Putamen (tissue), 1 donor: Measurements from ENCODE around the gene MAP1A.

Experiments
- DNase-seq: peaks from one replicate; pipeline ENCODE4 v3.0.0-alpha.2; 2016; ENCODE audit warnings: low spot score

MAP1A gene

GRCh38 chr15:43517354-43518196 is at the start of gene MAP1A:
MAP1A (plus strand) TSS chr15:43517608; CDS start chr15:43521474, 3,866 bp downstream.
- peak; percentile 84 for DNase-seq

GRCh38 chr15:43469867-43470266 is 47.5 kb upstream of the MAP1A start:
- DNase-seq = no peak

- no peak for DNase-seq
Observed at GRCh38 chr15:43471975-43472374, 45.4 kb upstream of the MAP1A start.

GRCh38 chr15:43473885-43474284 is 43.5 kb upstream of the MAP1A start:
- DNase-seq = no peak

GRCh38 chr15:43483297-43484128 is 33.9 kb upstream of the MAP1A start:
- DNase-seq = peak; percentile 13

- DNase-seq = no peak
Observed at GRCh38 chr15:43484455-43484854, 33.0 kb upstream of the MAP1A start.

GRCh38 chr15:43487271-43487895 is 30.0 kb upstream of the MAP1A start:
- DNase-seq = no peak

GRCh38 chr15:43488790-43489189 is 28.6 kb upstream of the MAP1A start:
- no peak for DNase-seq

- DNase-seq = no peak
Observed at GRCh38 chr15:43489191-43489590, 28.2 kb upstream of the MAP1A start.

GRCh38 chr15:43492266-43492665 is 25.1 kb upstream of the MAP1A start:
- no peak for DNase-seq

GRCh38 chr15:43492673-43493601 is 24.5 kb upstream of the MAP1A start, which contains the start of gene TP53BP1:
TP53BP1 (minus strand) TSS chr15:43493156; CDS start chr15:43493043, 113 bp downstream.
- peak; percentile 95 for DNase-seq

- DNase-seq = no peak
Observed at GRCh38 chr15:43493703-43494472, 23.5 kb upstream of the MAP1A start.

GRCh38 chr15:43498990-43499389 is 18.4 kb upstream of the MAP1A start:
- no peak for DNase-seq

GRCh38 chr15:43499635-43500034 is 17.8 kb upstream of the MAP1A start:
- DNase-seq = no peak

- no peak for DNase-seq
Observed at GRCh38 chr15:43505738-43506137, 11.7 kb upstream of the MAP1A start.

GRCh38 chr15:43508421-43508820 is 9.0 kb upstream of the MAP1A start:
- no peak for DNase-seq

- no peak for DNase-seq
Observed at GRCh38 chr15:43508991-43509659, 8.3 kb upstream of the MAP1A start.

- no peak for DNase-seq
Observed at GRCh38 chr15:43509660-43510199, 7.7 kb upstream of the MAP1A start.

GRCh38 chr15:43510200-43511011 is 7.0 kb upstream of the MAP1A start:
- peak; percentile 99 for DNase-seq
